GM21576 (cell line): ENCODE data around the gene OR51I2.

Experiments
- ATAC-seq: cut with Tn5 transposase; IDR thresholded peaks from one replicate; pipeline ENCODE4 v1.9.1; 2021; ENCODE audit warnings: mild to moderate bottlenecking, moderate library complexity; ENCODE audit not compliant: unreplicated experiment

The OR51I2 gene

DNA sequence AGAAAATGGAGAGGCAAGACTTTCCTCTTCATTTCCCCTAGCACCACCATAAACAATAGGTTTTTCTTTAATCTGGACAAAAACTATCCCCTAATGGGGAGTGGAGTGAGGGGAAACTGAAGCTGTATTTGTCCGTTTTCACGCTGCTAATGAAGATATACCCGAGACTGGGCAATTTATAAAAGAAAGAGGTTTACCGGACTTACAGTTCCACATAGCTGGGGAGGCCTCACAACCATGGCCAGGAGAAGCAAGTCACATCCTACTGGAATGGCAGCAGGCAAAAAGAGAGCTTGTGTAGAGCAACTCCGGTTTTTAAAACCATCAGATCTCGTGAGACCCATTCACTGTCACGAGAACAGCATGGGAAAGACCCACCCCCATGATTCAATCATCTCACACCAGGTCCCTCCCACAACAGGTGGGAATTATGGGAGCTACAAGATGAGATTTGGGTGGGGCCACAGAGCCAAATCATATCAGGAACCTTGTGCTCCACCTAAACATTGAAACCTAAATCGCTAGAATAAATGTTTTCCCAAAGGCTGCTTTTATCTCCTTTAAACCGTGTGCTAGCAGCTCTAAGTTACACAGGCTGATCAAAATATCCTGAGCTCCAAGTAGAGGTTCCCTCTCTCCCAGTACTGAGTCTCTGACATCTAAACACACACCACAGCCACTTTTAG is 56.4 kb downstream of the OR51I2 start:
- ATAC-seq: no peak
